K562 (cell line): ENCODE measurements around the gene PRXL2B. TPM values are rescaled to one million over a fixed set of nuclear protein-coding genes. Genes with fewer than 3 reads are reported as not detected.

Experiments used
- ARID1B ChIP-seq: fragments of 450-650 bp; IDR thresholded peaks from 2 replicates; pipeline ENCODE4 v1.6.1; 2016; ENCODE audit warnings: antibody characterized with exemption, mild to moderate bottlenecking, inconsistent platforms
- BCOR ChIP-seq: fragments of 450-650 bp; IDR thresholded peaks from 2 replicates; pipeline ENCODE4 v1.6.1; 2016
- CBX3 ChIP-seq, 2 experiments: IDR thresholded peaks; 1 replicate in 1 of 2; 2 replicates in 1 of 2; pipeline ENCODE4 v1.6.1; 2012; ENCODE audit warnings: inconsistent platforms in 2 of 2, low read length in 2 of 2, borderline replicate concordance in 1 of 2, control low read depth in 1 of 2
- CREM ChIP-seq: IDR thresholded peaks from 2 replicates; pipeline ENCODE4 v1.6.1; 2014; ENCODE audit warnings: antibody characterized with exemption, low read depth
- ELF1 ChIP-seq: fragments of 200-800 bp; sonication (Bioruptor generic); IDR thresholded peaks from 2 replicates; pipeline ENCODE4 v1.6.1; 2016; ENCODE audit warnings: missing genetic modification characterization, missing compliant biosample characterization
- GABPB1 ChIP-seq: sonication (generic); formaldehyde crosslinking; IDR thresholded peaks from 2 replicates; pipeline ENCODE4 v1.8.0; 2022; ENCODE audit warnings: mild to moderate bottlenecking, missing genetic modification reagents
- HDAC2 ChIP-seq: fragments of 450-650 bp; IDR thresholded peaks from 2 replicates; pipeline ENCODE4 v1.6.1; 2016; ENCODE audit warnings: mild to moderate bottlenecking
- KDM5B ChIP-seq: fragments of 200-600 bp; sonication (generic); IDR thresholded peaks from 2 replicates; pipeline ENCODE4 v1.6.1; 2012; ENCODE audit warnings: low read depth, mild to moderate bottlenecking, moderate library complexity, low read length, control low read depth, inconsistent platforms; ENCODE audit not compliant: insufficient replicate concordance
- NEUROD1 ChIP-seq: fragments of 150-350 bp; IDR thresholded peaks from 2 replicates; pipeline ENCODE4 v1.6.1; 2014; ENCODE audit warnings: borderline replicate concordance, low read length, low read depth; ENCODE audit not compliant: partially characterized antibody
- POU5F1 ChIP-seq: fragments of 150-350 bp; IDR thresholded peaks from 2 replicates; pipeline ENCODE4 v1.6.1; 2014; ENCODE audit warnings: borderline replicate concordance, low read length, low read depth, mild to moderate bottlenecking; ENCODE audit not compliant: partially characterized antibody
- RBBP5 ChIP-seq: fragments of 200-600 bp; sonication (generic); IDR thresholded peaks from 2 replicates; pipeline ENCODE4 v1.6.1; 2012; ENCODE audit warnings: borderline replicate concordance, mild to moderate bottlenecking, low read length, control low read depth, inconsistent platforms; ENCODE audit not compliant: insufficient read depth, poor library complexity, severe bottlenecking
- TCF3 ChIP-seq: sonication (generic); formaldehyde crosslinking; IDR thresholded peaks from 2 replicates; pipeline ENCODE4 v1.4.0; 2020; ENCODE audit warnings: mild to moderate bottlenecking, missing genetic modification reagents
- ZBTB17 ChIP-seq: fragments of 450-650 bp; formaldehyde crosslinking; IDR thresholded peaks from 2 replicates; pipeline ENCODE4 v1.4.0; 2020; ENCODE audit warnings: mild to moderate bottlenecking
- ZNF140 ChIP-seq: fragments of 250-450 bp; sonication (Bioruptor Pico); IDR thresholded peaks from 2 replicates; pipeline ENCODE4 v1.8.0; 2021; ENCODE audit warnings: moderate library complexity, mild to moderate bottlenecking, inconsistent platforms
- ZNF3 ChIP-seq: fragments of 250-450 bp; sonication (Bioruptor Pico); IDR thresholded peaks from 2 replicates; pipeline ENCODE4 v1.5.0; 2021; ENCODE audit warnings: mild to moderate bottlenecking, moderate library complexity
- ZNF766 ChIP-seq: fragments of 200-800 bp; sonication (Bioruptor generic); conservative IDR thresholded peaks from 2 replicates; pipeline ENCODE4 v1.6.1; 2016; ENCODE audit warnings: missing genetic modification characterization, missing compliant biosample characterization
- polyA plus RNA-seq, 8 experiments: library from polyadenylated mRNA; depleted of rRNA in 4 of 8; stranded (reverse) in 5 of 8; unstranded in 3 of 8; fragments of >200 nt; fragmentation: Nextera tagmentation in 2 of 8; fragmentation: Illumina TruSeq in 1 of 8; extraction: Ambion mirVana in 2 of 8; extraction: Trizol in 1 of 8; gene quantifications; 2 replicates each; pipeline versions ENCODE4 v1.2.1 to v1.2.3, GENCODE V29; 2011 to 2014; ENCODE audit warnings: inconsistent platforms in 1 of 8, missing spikeins in 1 of 8
- total RNA-seq, 7 experiments: library from RNA; depleted of rRNA in 6 of 7; stranded (reverse); fragments of >200 nt in 6 of 7; fragmentation: Illumina TruSeq in 2 of 7; extraction: Trizol in 2 of 7; gene quantifications; 2 replicates each; pipeline versions ENCODE4 v1.2.1 to v1.2.3, GENCODE V29; 2011 to 2021; ENCODE audit warnings: low replicate concordance in 1 of 7
- TF ChIP-seq, protein P1 (sequence below): fragments of 450-650 bp; formaldehyde crosslinking; IDR thresholded peaks from 2 replicates; pipeline ENCODE4 v1.4.0; 2020; ENCODE audit warnings: mild to moderate bottlenecking
- TF ChIP-seq, protein P2 (sequence below): IDR thresholded peaks from 3 replicates; pipeline ENCODE4 v1.6.1; 2011; ENCODE audit warnings: borderline replicate concordance, mild to moderate bottlenecking, moderate library complexity; ENCODE audit not compliant: insufficient read length; ENCODE audit errors: extremely low read depth
- TF ChIP-seq, protein P3 (sequence below): sonication (generic); formaldehyde crosslinking; IDR thresholded peaks from 2 replicates; pipeline ENCODE4 v1.8.0; 2022; ENCODE audit warnings: mild to moderate bottlenecking, missing genetic modification reagents
- TF ChIP-seq, protein P4 (sequence below): sonication (generic); formaldehyde crosslinking; IDR thresholded peaks from 2 replicates; pipeline ENCODE4 v1.9.0; 2022; ENCODE audit warnings: mild to moderate bottlenecking, missing genetic modification reagents
- TF ChIP-seq, protein P5 (sequence below): sonication (generic); formaldehyde crosslinking; IDR thresholded peaks from 2 replicates; pipeline ENCODE4 v1.8.0; 2022; ENCODE audit warnings: mild to moderate bottlenecking, missing genetic modification reagents

PRXL2B gene
- total and polyA plus RNA-seq, 9 of the 15 experiments (the other 6 are each of a cell fraction or from before 2014, with no cell fraction given): 0.99 to 25.3 (median 11.8) TPM

DNA sequence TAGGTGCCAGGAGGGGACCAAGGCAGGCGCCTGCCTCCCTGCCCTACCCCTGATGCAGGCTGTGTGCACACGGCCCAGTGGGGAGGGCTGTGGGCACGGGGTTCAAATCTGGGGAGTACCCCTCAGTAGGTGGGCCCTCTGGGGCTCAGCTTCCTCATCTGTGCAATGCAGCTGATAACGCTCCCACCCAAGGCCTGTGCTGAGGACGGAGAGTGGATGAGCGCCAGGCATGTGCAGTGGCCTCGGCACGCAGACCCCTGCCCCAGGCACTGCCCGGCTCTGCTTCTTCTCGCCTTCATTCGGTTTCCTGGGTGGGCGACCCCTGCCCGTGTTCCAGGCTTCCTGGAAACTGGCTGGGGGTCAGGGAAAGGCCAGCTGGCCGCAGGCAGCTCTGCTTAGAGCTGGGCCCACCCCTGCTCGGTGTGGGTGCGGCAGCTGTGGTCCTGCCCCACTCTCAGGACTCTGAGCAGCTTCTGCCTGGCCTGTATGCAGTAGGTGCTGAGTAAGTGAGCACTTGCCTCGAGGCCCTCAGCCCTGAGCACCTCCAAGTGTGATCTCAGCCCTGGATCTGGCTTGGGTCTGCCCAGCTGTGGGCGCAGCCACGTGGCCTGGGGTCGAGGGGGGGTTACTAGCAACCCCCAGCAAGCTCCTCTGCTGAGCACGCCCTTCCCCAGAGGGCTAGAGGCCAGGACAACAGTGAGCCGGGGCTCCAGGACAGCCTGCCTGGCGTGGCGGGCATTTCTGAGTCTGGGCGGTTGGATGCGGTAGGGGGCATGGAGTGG lies 42.3 kb upstream of the PRXL2B start (continued):
- TF ChIP-seq, protein P1, sequence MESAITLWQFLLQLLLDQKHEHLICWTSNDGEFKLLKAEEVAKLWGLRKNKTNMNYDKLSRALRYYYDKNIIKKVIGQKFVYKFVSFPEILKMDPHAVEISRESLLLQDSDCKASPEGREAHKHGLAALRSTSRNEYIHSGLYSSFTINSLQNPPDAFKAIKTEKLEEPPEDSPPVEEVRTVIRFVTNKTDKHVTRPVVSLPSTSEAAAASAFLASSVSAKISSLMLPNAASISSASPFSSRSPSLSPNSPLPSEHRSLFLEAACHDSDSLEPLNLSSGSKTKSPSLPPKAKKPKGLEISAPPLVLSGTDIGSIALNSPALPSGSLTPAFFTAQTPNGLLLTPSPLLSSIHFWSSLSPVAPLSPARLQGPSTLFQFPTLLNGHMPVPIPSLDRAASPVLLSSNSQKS: no peak
- TF ChIP-seq CREM: 0 out of 2 replicates have a peak, but pooled peaks have one; percentile 4
- peak; percentile 9; the same call in 1 of the 2 replicates for TF ChIP-seq GABPB1 (CRISPR knock-in tag)
- TF ChIP-seq, protein P2, sequence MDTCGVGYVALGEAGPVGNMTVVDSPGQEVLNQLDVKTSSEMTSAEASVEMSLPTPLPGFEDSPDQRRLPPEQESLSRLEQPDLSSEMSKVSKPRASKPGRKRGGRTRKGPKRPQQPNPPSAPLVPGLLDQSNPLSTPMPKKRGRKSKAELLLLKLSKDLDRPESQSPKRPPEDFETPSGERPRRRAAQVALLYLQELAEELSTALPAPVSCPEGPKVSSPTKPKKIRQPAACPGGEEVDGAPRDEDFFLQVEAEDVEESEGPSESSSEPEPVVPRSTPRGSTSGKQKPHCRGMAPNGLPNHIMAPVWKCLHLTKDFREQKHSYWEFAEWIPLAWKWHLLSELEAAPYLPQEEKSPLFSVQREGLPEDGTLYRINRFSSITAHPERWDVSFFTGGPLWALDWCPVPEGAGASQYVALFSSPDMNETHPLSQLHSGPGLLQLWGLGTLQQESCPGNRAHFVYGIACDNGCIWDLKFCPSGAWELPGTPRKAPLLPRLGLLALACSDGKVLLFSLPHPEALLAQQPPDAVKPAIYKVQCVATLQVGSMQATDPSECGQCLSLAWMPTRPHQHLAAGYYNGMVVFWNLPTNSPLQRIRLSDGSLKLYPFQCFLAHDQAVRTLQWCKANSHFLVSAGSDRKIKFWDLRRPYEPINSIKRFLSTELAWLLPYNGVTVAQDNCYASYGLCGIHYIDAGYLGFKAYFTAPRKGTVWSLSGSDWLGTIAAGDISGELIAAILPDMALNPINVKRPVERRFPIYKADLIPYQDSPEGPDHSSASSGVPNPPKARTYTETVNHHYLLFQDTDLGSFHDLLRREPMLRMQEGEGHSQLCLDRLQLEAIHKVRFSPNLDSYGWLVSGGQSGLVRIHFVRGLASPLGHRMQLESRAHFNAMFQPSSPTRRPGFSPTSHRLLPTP: no peak
- no peak for TF ChIP-seq ZNF140 (CRISPR knock-in tag)
- TF ChIP-seq RBBP5: peak; percentile 24
- no peak for TF ChIP-seq NEUROD1
- TF ChIP-seq HDAC2: peak; percentile 52; the same call in 1 of the 2 replicates
- TF ChIP-seq, protein P3, sequence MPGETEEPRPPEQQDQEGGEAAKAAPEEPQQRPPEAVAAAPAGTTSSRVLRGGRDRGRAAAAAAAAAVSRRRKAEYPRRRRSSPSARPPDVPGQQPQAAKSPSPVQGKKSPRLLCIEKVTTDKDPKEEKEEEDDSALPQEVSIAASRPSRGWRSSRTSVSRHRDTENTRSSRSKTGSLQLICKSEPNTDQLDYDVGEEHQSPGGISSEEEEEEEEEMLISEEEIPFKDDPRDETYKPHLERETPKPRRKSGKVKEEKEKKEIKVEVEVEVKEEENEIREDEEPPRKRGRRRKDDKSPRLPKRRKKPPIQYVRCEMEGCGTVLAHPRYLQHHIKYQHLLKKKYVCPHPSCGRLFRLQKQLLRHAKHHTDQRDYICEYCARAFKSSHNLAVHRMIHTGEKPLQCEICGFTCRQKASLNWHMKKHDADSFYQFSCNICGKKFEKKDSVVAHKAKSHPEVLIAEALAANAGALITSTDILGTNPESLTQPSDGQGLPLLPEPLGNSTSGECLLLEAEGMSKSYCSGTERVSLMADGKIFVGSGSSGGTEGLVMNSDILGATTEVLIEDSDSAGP (CRISPR knock-in tag): no peak
- TF ChIP-seq, protein P4, sequence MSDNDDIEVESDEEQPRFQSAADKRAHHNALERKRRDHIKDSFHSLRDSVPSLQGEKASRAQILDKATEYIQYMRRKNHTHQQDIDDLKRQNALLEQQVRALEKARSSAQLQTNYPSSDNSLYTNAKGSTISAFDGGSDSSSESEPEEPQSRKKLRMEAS (CRISPR knock-in tag): peak; percentile 85
- TF ChIP-seq ZBTB17 (CRISPR knock-in tag): peak; percentile 26
- TF ChIP-seq CBX3 (IDR thresholded peaks at IDR 0.05; ENCODE audit: borderline replicate concordance in 1 of 2, low read length in 2 of 2): 0 out of 3 replicates have a peak, but pooled peaks of 1 of the 2 experiments have one; percentile 2
- no peak for TF ChIP-seq ELF1 (tag)
- no peak for TF ChIP-seq POU5F1
- no peak for TF ChIP-seq BCOR
- TF ChIP-seq KDM5B: peak; percentile 44
- TF ChIP-seq, protein P5, sequence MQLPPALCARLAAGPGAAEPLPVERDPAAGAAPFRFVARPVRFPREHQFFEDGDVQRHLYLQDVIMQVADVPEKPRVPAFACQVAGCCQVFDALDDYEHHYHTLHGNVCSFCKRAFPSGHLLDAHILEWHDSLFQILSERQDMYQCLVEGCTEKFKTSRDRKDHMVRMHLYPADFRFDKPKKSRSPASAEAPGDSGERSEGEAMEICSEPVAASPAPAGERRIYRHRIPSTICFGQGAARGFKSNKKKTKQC (CRISPR knock-in tag): no peak
- TF ChIP-seq ZNF3: no peak
- TF ChIP-seq TCF3 (CRISPR knock-in tag): peak; percentile 48; the same call in 1 of the 2 replicates
- TF ChIP-seq ARID1B: peak; percentile 60
- TF ChIP-seq ZNF766 (CRISPR knock-in tag): peak; percentile 56; the same call in 1 of the 2 replicates
